ENCODE data around the gene ERFE. TPM values are rescaled to one million over a fixed set of nuclear protein-coding genes. Genes with fewer than 3 reads are reported as not detected.

Gene ERFE
- total and polyA plus RNA-seq, 2 of the 4 experiments (the other 2 are of a cell fraction): 1.3 to 3.5 TPM

DNA sequence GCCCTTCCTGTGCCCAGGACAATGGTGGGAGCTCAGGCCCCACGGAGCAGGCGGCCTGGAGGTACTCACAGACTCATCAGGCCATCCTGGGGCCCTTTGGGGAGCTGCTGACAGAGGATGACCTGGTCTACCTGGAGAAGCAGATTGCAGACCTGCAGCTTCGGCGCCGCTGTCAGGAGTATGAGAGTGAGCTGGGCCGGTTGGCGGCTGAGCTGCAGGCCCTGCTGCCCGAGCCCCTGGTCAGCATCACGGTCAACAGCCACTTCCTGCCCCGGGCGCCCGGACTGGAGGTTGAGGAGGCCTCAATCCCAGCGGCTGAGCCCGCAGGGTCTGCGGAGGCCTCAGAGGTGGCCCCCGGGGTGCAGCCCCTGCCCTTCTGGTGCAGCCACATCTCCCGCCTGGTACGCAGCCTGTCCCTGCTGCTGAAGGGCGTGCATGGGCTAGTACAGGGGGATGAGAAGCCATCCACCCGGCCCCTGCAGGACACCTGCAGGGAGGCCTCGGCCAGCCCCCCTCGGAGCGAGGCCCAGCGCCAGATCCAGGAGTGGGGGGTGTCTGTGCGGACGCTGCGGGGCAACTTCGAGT is 28.6 kb upstream of the ERFE start (continued):
- TF ChIP-seq RCOR1 (IDR thresholded peaks at IDR 0.05; ENCODE audit: insufficient replicate concordance, low read length): no peak

GRCh38 chr2:238130696-238131628 is 27.8 kb upstream of the ERFE start:
- CTCF ChIA-PET: no interaction called here
- Histone ChIP-seq H3K56ac (ENCODE audit: extremely low read depth, insufficient read depth, low read length) (no peak overlapping the region), H3K9ac (ENCODE audit: low read depth, low read length) (no peak overlapping the region), H2BK5ac (ENCODE audit: low read depth, low read length, poor library complexity, severe bottlenecking) (no peak overlapping the region), H3K4me1 (ENCODE audit: control insufficient read depth, insufficient read depth, low read length) (peaks cover 6% of the 10 kb centered on the region), H3K18ac (ENCODE audit: low read depth, low read length) (no peak overlapping the region), H2AFZ (replicated peaks; ENCODE audit: low read length, poor library complexity) (no peak overlapping the region), H4K8ac (ENCODE audit: low read depth in 2 of 2, low read length in 2 of 2) (no peak overlapping the region), H3K14ac (replicated peaks; ENCODE audit: low read depth, low read length) (no peak overlapping the region), H2BK15ac (ENCODE audit: low read depth, low read length) (no peak overlapping the region), H3K23ac (ENCODE audit: low read depth, low read length) (no peak overlapping the region), H3K9me1 (ENCODE audit: insufficient read depth, low read length) (no peaks in the 10 kb centered on the region; the same call in 1 of the 2 replicates), H3K79me1 (ENCODE audit: low read depth in 1 of 2, low read length in 2 of 2) (no peaks in the 10 kb centered on the region), H2BK20ac (ENCODE audit: low read depth, low read length) (no peak overlapping the region), H4K5ac (ENCODE audit: low read depth, low read length) (no peak overlapping the region), H2AK5ac (ENCODE audit: low read depth, low read length) (no peak overlapping the region), H3K27ac (ENCODE audit: insufficient read depth, low read length) (no peak overlapping the region), H3K4ac (ENCODE audit: low read depth, low read length) (no peak overlapping the region), H3K27me3 (ENCODE audit: control insufficient read depth, insufficient read depth, low read length) (no peaks in the 10 kb centered on the region), H3K4me2 (ENCODE audit: low read depth, low read length) (no peak overlapping the region), H3K36me3 (ENCODE audit: control insufficient read depth, insufficient read depth, low read length) (no peaks in the 10 kb centered on the region), H3K9me3 (ENCODE audit: control insufficient read depth, insufficient read depth, low read length) (no peaks in the 10 kb centered on the region), H2AK9ac (replicated peaks; ENCODE audit: low read depth, low read length, poor library complexity) (no peak overlapping the region), H3K4me3 (ENCODE audit: insufficient read depth, low read depth, low read length) (no peak overlapping the region), H4K91ac (ENCODE audit: insufficient read depth, low read depth, low read length) (no peak overlapping the region), H4K20me1 (ENCODE audit: insufficient read depth, low read length) (no peaks in the 10 kb centered on the region), H2BK120ac (ENCODE audit: low read depth, low read length) (no peak overlapping the region)
- intact Hi-C loops (cut with micrococcal nuclease): no loop called here
- TF ChIP-seq MAZ (IDR thresholded peaks at IDR 0.05; ENCODE audit: borderline replicate concordance, low read depth, low read length) (no peak), NFE2L2 (IDR thresholded peaks at IDR 0.05; ENCODE audit: low read depth, low read length) (no peak), BHLHE40 (IDR thresholded peaks at IDR 0.05; ENCODE audit: low read depth, low read length) (no peak), RFX5 (IDR thresholded peaks at IDR 0.05; ENCODE audit: low read depth, low read length) (no peak), RCOR1 (IDR thresholded peaks at IDR 0.05; ENCODE audit: insufficient replicate concordance, low read length) (no peak), MXI1 (IDR thresholded peaks at IDR 0.05; ENCODE audit: borderline replicate concordance, low read depth, low read length) (no peak), POLR2A (IDR thresholded peaks at IDR 0.05; ENCODE audit: low read depth, low read length) (no peak), MAFK (IDR thresholded peaks at IDR 0.05; ENCODE audit: low read depth, low read length) (no peak)
- TF ChIP-seq, protein P1, sequence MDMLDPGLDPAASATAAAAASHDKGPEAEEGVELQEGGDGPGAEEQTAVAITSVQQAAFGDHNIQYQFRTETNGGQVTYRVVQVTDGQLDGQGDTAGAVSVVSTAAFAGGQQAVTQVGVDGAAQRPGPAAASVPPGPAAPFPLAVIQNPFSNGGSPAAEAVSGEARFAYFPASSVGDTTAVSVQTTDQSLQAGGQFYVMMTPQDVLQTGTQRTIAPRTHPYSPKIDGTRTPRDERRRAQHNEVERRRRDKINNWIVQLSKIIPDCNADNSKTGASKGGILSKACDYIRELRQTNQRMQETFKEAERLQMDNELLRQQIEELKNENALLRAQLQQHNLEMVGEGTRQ (IDR thresholded peaks at IDR 0.05; ENCODE audit: low read depth, low read length): no peak
- TF ChIP-seq, protein P2, sequence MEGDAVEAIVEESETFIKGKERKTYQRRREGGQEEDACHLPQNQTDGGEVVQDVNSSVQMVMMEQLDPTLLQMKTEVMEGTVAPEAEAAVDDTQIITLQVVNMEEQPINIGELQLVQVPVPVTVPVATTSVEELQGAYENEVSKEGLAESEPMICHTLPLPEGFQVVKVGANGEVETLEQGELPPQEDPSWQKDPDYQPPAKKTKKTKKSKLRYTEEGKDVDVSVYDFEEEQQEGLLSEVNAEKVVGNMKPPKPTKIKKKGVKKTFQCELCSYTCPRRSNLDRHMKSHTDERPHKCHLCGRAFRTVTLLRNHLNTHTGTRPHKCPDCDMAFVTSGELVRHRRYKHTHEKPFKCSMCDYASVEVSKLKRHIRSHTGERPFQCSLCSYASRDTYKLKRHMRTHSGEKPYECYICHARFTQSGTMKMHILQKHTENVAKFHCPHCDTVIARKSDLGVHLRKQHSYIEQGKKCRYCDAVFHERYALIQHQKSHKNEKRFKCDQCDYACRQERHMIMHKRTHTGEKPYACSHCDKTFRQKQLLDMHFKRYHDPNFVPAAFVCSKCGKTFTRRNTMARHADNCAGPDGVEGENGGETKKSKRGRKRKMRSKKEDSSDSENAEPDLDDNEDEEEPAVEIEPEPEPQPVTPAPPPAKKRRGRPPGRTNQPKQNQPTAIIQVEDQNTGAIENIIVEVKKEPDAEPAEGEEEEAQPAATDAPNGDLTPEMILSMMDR (conservative IDR thresholded peaks at IDR 0.05; ENCODE audit: low read depth, low read length): no peak
- BruUV-seq (replicated peaks): no TSS peak
- no peak for DNase-seq
- in situ Hi-C loops (cut with MboI; ENCODE audit: low sequenced_read_pairs): no loop called here
- WGBS, 2 experiments (ENCODE audit: extremely low coverage in 2 of 2, insufficient read length in 1 of 2): 93% methylated on average over 20 of the region's 68 CpGs; no CpG with 5 or more reads in 1 of the 2 experiments
- no peak for ATAC-seq (ENCODE audit: low read depth)
- dilution Hi-C loops (cut with HindIII; ENCODE audit: low sequenced_read_pairs, unreplicated experiment): no loop called here
- POLR2A ChIA-PET (ENCODE audit: unreplicated experiment): no interaction called here

Data from IMR-90 (cell line).